ENCODE measurements around the gene CNEP1R1. TPM values are rescaled to one million over a fixed set of nuclear protein-coding genes. Genes with fewer than 3 reads are reported as not detected.

CNEP1R1 gene
- total RNA-seq, 2 experiments from 2014 or later: 19.1 to 19.9 TPM

DNA sequence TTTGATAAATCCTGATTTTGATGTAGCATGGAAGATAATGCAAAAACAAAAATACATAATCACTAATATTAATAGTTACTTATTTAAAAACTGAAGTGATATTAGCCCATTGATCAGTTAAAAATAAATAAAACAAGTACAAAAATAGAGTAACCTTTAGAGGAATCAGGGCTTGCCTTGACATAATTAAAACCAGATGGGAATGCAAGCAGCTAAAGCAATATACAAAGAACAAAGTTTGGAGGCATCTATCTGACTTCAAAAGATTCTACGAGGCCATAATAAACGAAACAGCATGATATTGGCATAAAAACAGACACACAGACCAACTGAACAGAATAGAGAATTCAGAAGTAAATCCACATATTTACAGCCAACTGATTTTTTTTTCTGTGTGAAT, 25.8 kb downstream of the CNEP1R1 start:
- no peak overlapping the region for H3K4me3 Mint-ChIP-seq
- H3K4me1 Mint-ChIP-seq (ENCODE audit: low read depth): no peaks in the 10 kb centered on the region
- intact Hi-C loops (cut with micrococcal nuclease): no loop called here
- TF ChIP-seq, protein P1, sequence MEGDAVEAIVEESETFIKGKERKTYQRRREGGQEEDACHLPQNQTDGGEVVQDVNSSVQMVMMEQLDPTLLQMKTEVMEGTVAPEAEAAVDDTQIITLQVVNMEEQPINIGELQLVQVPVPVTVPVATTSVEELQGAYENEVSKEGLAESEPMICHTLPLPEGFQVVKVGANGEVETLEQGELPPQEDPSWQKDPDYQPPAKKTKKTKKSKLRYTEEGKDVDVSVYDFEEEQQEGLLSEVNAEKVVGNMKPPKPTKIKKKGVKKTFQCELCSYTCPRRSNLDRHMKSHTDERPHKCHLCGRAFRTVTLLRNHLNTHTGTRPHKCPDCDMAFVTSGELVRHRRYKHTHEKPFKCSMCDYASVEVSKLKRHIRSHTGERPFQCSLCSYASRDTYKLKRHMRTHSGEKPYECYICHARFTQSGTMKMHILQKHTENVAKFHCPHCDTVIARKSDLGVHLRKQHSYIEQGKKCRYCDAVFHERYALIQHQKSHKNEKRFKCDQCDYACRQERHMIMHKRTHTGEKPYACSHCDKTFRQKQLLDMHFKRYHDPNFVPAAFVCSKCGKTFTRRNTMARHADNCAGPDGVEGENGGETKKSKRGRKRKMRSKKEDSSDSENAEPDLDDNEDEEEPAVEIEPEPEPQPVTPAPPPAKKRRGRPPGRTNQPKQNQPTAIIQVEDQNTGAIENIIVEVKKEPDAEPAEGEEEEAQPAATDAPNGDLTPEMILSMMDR (IDR thresholded peaks at IDR 0.05): no peak
- ATAC-seq (no peak), DNase-seq (no peak)
- ChIA-PET CTCF (no interaction called here), POLR2A (no interaction called here)
- H3K27me3 Mint-ChIP-seq: peaks cover 7% of the 10 kb centered on the region
- no peak overlapping the region for H3K27ac Mint-ChIP-seq
- H3K9me3 Mint-ChIP-seq: no peaks in the 10 kb centered on the region
- H3K36me3 Mint-ChIP-seq (ENCODE audit: low read depth): no peaks in the 10 kb centered on the region

- no peak for DNase-seq
- Mint-ChIP-seq H3K27ac (no peak overlapping the region), H3K36me3 (ENCODE audit: low read depth) (no peaks in the 10 kb centered on the region), H3K4me1 (ENCODE audit: low read depth) (no peaks in the 10 kb centered on the region), H3K27me3 (peaks cover 4% of the 10 kb centered on the region), H3K9me3 (peaks cover 4% of the 10 kb centered on the region), H3K4me3 (no peak overlapping the region)
- intact Hi-C loops (cut with micrococcal nuclease): no loop called here
- ChIA-PET POLR2A (no interaction called here), CTCF (no interaction called here)
- TF ChIP-seq, protein P1 (IDR thresholded peaks at IDR 0.05): no peak
- ATAC-seq: no peak
These were observed 31.2 kb downstream of the CNEP1R1 start for GRCh38 chr16:50056226-50056625.

DNA sequence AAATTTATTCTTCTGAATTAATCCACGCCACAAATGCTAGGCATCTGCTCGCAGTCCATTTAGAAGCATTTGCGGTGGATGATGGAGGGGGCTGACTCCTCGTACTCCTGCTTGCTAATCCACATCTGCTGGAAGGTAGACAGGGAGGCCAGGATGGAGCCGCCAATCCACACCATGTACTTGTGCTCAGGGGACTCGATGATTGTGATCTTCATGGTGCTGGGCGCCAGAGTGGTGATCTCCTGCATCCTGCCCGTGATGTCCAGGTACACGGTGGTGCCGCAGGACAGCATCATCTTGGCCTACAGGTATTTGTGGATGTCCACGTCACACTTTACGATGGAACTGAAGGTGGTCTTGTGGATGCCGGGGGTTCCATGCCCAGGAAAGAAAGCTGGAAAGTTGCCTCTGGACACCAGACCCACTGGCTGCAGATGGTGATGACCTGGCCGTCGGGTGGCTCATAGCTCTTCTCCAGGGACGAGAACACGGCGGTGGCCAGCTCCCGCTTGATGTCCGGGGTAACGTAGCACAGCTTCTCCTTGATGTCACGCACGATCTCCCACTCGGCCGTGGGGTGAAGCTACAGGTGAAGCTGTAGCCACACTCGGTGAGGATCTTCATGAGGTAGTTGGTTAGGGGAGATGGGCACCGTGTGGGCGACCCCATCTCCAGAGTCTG, 33.2 kb downstream of the CNEP1R1 start:
- ATAC-seq (no peak), DNase-seq (no peak)
- ChIA-PET POLR2A (interaction anchor here (0.6 kb wide), 1 partner anchor 742 kb away, joined by 3 read pairs; no protein-coding TSS in a partner anchor), CTCF (no interaction called here)
- Mint-ChIP-seq H3K4me1 (ENCODE audit: low read depth) (no peaks in the 10 kb centered on the region), H3K36me3 (ENCODE audit: low read depth) (no peaks in the 10 kb centered on the region), H3K27me3 (no peaks in the 10 kb centered on the region), H3K27ac (no peak overlapping the region), H3K9me3 (peaks cover 4% of the 10 kb centered on the region), H3K4me3 (no peak overlapping the region)
- intact Hi-C loops (cut with micrococcal nuclease): no loop called here
- TF ChIP-seq, protein P1 (IDR thresholded peaks at IDR 0.05): no peak

GRCh38 chr16:50059111-50059510, 34.1 kb downstream of the CNEP1R1 start:
- H3K36me3 Mint-ChIP-seq (ENCODE audit: low read depth): no peaks in the 10 kb centered on the region
- H3K9me3 Mint-ChIP-seq: peaks cover 4% of the 10 kb centered on the region
- intact Hi-C loops (cut with micrococcal nuclease): no loop called here
- peak; percentile 39 for DNase-seq
- no peak overlapping the region for H3K4me3 Mint-ChIP-seq
- POLR2A ChIA-PET: no interaction called here
- no peaks in the 10 kb centered on the region for H3K27me3 Mint-ChIP-seq
- TF ChIP-seq, protein P1 (IDR thresholded peaks at IDR 0.05): no peak
- no peak overlapping the region for H3K27ac Mint-ChIP-seq
- no peaks in the 10 kb centered on the region for H3K4me1 Mint-ChIP-seq (ENCODE audit: low read depth)
- CTCF ChIA-PET: interaction anchor here (1.7 kb wide), 1 partner anchor 34 kb away, joined by 11 read pairs; the partner anchor contains the start of gene CNEP1R1
- ATAC-seq: peak; percentile 62

DNA sequence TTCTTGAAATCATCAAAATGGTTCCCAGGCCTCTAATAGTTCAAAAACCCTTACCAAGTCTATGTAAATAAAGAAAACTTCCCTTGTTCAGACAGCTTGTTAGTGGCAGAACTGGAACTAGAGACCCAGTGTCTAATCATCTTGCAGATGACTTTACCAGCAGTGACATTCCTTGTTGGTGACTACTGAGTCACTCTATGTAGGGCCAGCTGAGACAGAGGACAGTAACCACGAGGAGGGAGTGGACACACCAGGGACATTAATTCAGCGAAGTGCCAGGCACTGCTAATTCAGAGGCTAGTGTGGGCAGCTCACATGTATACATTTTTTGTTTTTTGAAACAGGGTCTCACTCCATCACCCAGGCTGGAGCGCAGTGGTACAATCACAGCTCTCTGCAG, 34.6 kb downstream of the CNEP1R1 start:
- ATAC-seq: no peak
- intact Hi-C loops (cut with micrococcal nuclease): loop anchor here (10.0 kb wide), 1 partner anchor 95 kb away; the partner anchor contains the start of gene TENT4B
- H3K4me3 Mint-ChIP-seq: no peak overlapping the region
- ChIA-PET CTCF (interaction anchor here (1.7 kb wide), 1 partner anchor 34 kb away, joined by 11 read pairs; the partner anchor contains the start of gene CNEP1R1), POLR2A (no interaction called here)
- peaks cover 4% of the 10 kb centered on the region for H3K9me3 Mint-ChIP-seq
- no peak for DNase-seq
- TF ChIP-seq, protein P1 (IDR thresholded peaks at IDR 0.05): no peak
- no peak overlapping the region for H3K27ac Mint-ChIP-seq
- no peaks in the 10 kb centered on the region for H3K36me3 Mint-ChIP-seq (ENCODE audit: low read depth)
- no peaks in the 10 kb centered on the region for H3K4me1 Mint-ChIP-seq (ENCODE audit: low read depth)
- H3K27me3 Mint-ChIP-seq: no peaks in the 10 kb centered on the region
